ENCODE results near the gene RTTN.

RTTN gene

GRCh38 chr18:70037431-70038061 lies 167.9 kb downstream of the RTTN start:
- TF ChIP-seq PPARA (CRISPR knock-in tag; IDR thresholded peaks at IDR 0.05; ENCODE audit: borderline replicate concordance): no peak
- no peak for TF ChIP-seq ESRRG (CRISPR knock-in tag; IDR thresholded peaks at IDR 0.05)
- no peak for TF ChIP-seq CSRNP3 (CRISPR knock-in tag; IDR thresholded peaks at IDR 0.05)
- TF ChIP-seq ZFP3 (CRISPR knock-in tag; IDR thresholded peaks at IDR 0.05): no peak
- ATAC-seq: no peak

GRCh38 chr18:70036771-70037347 lies 168.6 kb downstream of the RTTN start:
- ATAC-seq: no peak
- TF ChIP-seq ZC3H10 (CRISPR knock-in tag; IDR thresholded peaks at IDR 0.05): no peak
- no peak for TF ChIP-seq GLIS3 (CRISPR knock-in tag; IDR thresholded peaks at IDR 0.05)
- TF ChIP-seq ZNF8 (CRISPR knock-in tag; IDR thresholded peaks at IDR 0.05): no peak
- no peak for TF ChIP-seq ZFP30 (CRISPR knock-in tag; IDR thresholded peaks at IDR 0.05)
- no peak for TF ChIP-seq TCF4 (CRISPR knock-in tag; IDR thresholded peaks at IDR 0.05; ENCODE audit: borderline replicate concordance)
- TF ChIP-seq SNAI2 (CRISPR knock-in tag; IDR thresholded peaks at IDR 0.05): no peak
- no peak for TF ChIP-seq TSHZ2 (CRISPR knock-in tag; IDR thresholded peaks at IDR 0.05)
- TF ChIP-seq BACH2 (CRISPR knock-in tag; IDR thresholded peaks at IDR 0.05; ENCODE audit: borderline replicate concordance): no peak
- TF ChIP-seq CSRNP3 (CRISPR knock-in tag; IDR thresholded peaks at IDR 0.05): no peak
- TF ChIP-seq ZNF70 (CRISPR knock-in tag; IDR thresholded peaks at IDR 0.05): no peak
- no peak for TF ChIP-seq CREB5 (CRISPR knock-in tag; IDR thresholded peaks at IDR 0.05; ENCODE audit: low read depth)
- no peak for TF ChIP-seq PATZ1 (CRISPR knock-in tag; IDR thresholded peaks at IDR 0.05; ENCODE audit: borderline replicate concordance)
- TF ChIP-seq ESRRG (CRISPR knock-in tag; IDR thresholded peaks at IDR 0.05): no peak
- TF ChIP-seq CSDC2 (CRISPR knock-in tag; IDR thresholded peaks at IDR 0.05): no peak

GRCh38 chr18:70036168-70036567 lies 169.3 kb downstream of the RTTN start:
- no peak for ATAC-seq
- TF ChIP-seq POU6F1 (CRISPR knock-in tag; IDR thresholded peaks at IDR 0.05; ENCODE audit: borderline replicate concordance, low read depth) (no peak), ZNF565 (CRISPR knock-in tag; conservative IDR thresholded peaks at IDR 0.05; ENCODE audit: low read depth) (no peak), ZNF8 (CRISPR knock-in tag; IDR thresholded peaks at IDR 0.05) (no peak), BACH2 (CRISPR knock-in tag; IDR thresholded peaks at IDR 0.05; ENCODE audit: borderline replicate concordance) (no peak), CREB5 (CRISPR knock-in tag; IDR thresholded peaks at IDR 0.05; ENCODE audit: low read depth) (no peak), CSRNP3 (CRISPR knock-in tag; IDR thresholded peaks at IDR 0.05) (no peak), ARNTL (CRISPR knock-in tag; IDR thresholded peaks at IDR 0.05; ENCODE audit: borderline replicate concordance, low read depth) (no peak), PATZ1 (CRISPR knock-in tag; IDR thresholded peaks at IDR 0.05; ENCODE audit: borderline replicate concordance) (no peak), RARB (CRISPR knock-in tag; IDR thresholded peaks at IDR 0.05) (no peak), ESRRG (CRISPR knock-in tag; IDR thresholded peaks at IDR 0.05) (no peak), ZFP3 (CRISPR knock-in tag; IDR thresholded peaks at IDR 0.05) (no peak)
